Prostate gland (tissue), 2 donors: ENCODE measurements around the gene LPAR1. TPM values are rescaled to one million over a fixed set of nuclear protein-coding genes. Genes with fewer than 3 reads are reported as not detected.

Experiments
- DNase-seq: peaks from one replicate; pipeline ENCODE4 v3.0.0-alpha.2; 2019; ENCODE audit warnings: low spot score
- H3K27ac ChIP-seq, 2 donors: fragments of 200-600 bp; sonication (generic); 2 replicates each; pipeline ENCODE4 v1.5.1; 2017 to 2019
- H3K27me3 ChIP-seq: fragments of 200-600 bp; sonication (generic); replicated peaks from 2 replicates; pipeline ENCODE4 v1.5.1; 2019; ENCODE audit not compliant: insufficient read depth
- H3K36me3 ChIP-seq, 2 donors: fragments of 200-600 bp; sonication (generic); 1 replicate in 1 of 2; 2 replicates in 1 of 2; pipeline versions ENCODE4 v1.5.1 to v1.8.1; 2017 to 2019
- H3K4me1 ChIP-seq: fragments of 200-600 bp; sonication (generic); replicated peaks from 2 replicates; pipeline ENCODE4 v1.5.1; 2019
- H3K4me3 ChIP-seq, 2 donors: fragments of 200-600 bp; sonication (generic); 2 replicates each; pipeline ENCODE4 v1.5.1; 2017 to 2019
- H3K9me3 ChIP-seq: fragments of 200-600 bp; sonication (generic); 2 replicates; pipeline ENCODE4 v1.5.1; 2017
- POLR2A ChIP-seq: fragments of 450-650 bp; IDR thresholded peaks from one replicate; pipeline ENCODE4 v1.6.1; 2016; ENCODE audit warnings: antibody characterized with exemption, mild to moderate bottlenecking
- POLR2AphosphoS5 ChIP-seq: sonication (generic); formaldehyde crosslinking; IDR thresholded peaks from one replicate; pipeline ENCODE4 v1.6.1; 2017; ENCODE audit warnings: antibody characterized with exemption
- WGBS: methylation state at CpG from one replicate; pipeline ENCODE4 v1.1.5; 2018; 5-methylcytosine and 5-hydroxymethylcytosine counted together
- intact Hi-C: fragments of 100-400 bp; cut with DNase I; formaldehyde crosslinking; loops from one replicate; pipeline ENCODE4 v1.14.2; 2022
- total RNA-seq, 2 donors: library from RNA; depleted of rRNA; stranded (reverse); fragments of >200 nt; gene quantifications; one replicate each; pipeline ENCODE4 v1.1.0, GENCODE V29; 2016
- TF ChIP-seq, protein P1 (sequence below), 4 experiments: fragments of 200-600 bp in 2 of 4; fragments of 450-650 bp in 2 of 4; sonication (generic) in 2 of 4; IDR thresholded peaks; 1 replicate in 3 of 4; 2 replicates in 1 of 4; pipeline ENCODE4 v1.5.1; 2016 to 2019; ENCODE audit warnings: antibody characterized with exemption in 4 of 4, mild to moderate bottlenecking in 2 of 4, moderate library complexity in 2 of 4

Gene LPAR1
- total RNA-seq, 2 donors from 2014 or later, result 10.8 to 29.2 TPM

DNA sequence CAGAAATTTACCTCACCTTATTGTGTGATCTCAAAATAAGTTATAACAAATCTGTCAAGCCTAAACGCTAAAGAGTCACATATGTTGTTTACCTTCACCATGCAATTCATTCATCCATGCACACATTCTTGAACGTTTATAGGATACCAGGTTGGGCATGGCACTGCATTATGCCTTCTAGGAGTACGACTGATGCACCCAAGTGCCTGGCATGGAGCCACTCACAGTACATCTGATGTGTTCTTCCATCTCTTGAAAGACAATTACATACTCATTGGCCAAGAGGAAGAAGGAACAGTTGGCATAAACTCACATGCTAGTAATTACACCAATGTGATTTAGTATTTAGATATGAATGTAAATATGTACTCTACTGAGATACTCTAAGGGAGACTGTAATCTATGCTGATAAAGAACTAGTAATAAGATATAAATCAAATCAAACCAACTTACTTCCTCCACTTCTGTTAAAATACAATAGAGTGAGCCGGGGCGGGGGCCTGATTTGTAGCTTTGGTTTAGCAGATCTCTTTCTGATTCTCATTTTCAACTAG, 90.7 kb downstream of the LPAR1 start:
- no peaks in the 10 kb centered on the region for H3K4me1 ChIP-seq
- H3K36me3 ChIP-seq, result no peaks in the 10 kb centered on the region
- H3K9me3 ChIP-seq, result no peaks in the 10 kb centered on the region
- intact Hi-C loops, result no loop called here
- no peak overlapping the region for H3K27ac ChIP-seq
- no peak overlapping the region for H3K4me3 ChIP-seq
- H3K27me3 ChIP-seq, result no peaks in the 10 kb centered on the region
- DNase-seq, result no peak
- TF ChIP-seq POLR2AphosphoS5, result no peak
- no peak for TF ChIP-seq POLR2A
- TF ChIP-seq, protein P1, sequence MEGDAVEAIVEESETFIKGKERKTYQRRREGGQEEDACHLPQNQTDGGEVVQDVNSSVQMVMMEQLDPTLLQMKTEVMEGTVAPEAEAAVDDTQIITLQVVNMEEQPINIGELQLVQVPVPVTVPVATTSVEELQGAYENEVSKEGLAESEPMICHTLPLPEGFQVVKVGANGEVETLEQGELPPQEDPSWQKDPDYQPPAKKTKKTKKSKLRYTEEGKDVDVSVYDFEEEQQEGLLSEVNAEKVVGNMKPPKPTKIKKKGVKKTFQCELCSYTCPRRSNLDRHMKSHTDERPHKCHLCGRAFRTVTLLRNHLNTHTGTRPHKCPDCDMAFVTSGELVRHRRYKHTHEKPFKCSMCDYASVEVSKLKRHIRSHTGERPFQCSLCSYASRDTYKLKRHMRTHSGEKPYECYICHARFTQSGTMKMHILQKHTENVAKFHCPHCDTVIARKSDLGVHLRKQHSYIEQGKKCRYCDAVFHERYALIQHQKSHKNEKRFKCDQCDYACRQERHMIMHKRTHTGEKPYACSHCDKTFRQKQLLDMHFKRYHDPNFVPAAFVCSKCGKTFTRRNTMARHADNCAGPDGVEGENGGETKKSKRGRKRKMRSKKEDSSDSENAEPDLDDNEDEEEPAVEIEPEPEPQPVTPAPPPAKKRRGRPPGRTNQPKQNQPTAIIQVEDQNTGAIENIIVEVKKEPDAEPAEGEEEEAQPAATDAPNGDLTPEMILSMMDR (IDR thresholded peaks at IDR 0.05), result no peak
- WGBS, result 41% methylated on average over 5 of the region's 5 CpGs

DNA sequence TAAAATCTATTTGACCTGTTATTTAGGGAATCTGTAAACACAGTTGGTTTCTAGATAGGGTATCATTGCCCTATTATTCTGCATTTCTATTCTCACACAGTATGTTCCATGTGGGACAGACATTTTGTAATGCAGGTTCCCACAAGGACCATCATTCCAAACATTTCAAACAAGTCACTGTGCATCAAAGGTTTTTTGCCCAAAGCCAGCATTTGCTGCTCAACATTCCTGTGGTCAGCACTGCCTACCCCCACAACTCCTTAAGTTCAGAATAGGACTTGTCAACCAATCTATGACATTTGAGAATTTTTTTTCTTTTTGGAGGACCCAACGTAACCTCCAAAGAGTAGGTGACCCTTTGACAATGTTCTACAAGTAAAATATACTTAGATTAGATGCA, 95.7 kb downstream of the LPAR1 start:
- TF ChIP-seq, protein P1 (IDR thresholded peaks at IDR 0.05), result no peak
- TF ChIP-seq POLR2AphosphoS5 (no peak), POLR2A (no peak)
- WGBS, result 93% methylated on average over 1 of the region's 1 CpG
- no peak overlapping the region for H3K4me3 ChIP-seq
- H3K27me3 ChIP-seq, result no peaks in the 10 kb centered on the region
- no peaks in the 10 kb centered on the region for H3K4me1 ChIP-seq
- intact Hi-C loops, result no loop called here
- no peaks in the 10 kb centered on the region for H3K9me3 ChIP-seq
- no peaks in the 10 kb centered on the region for H3K36me3 ChIP-seq
- no peak overlapping the region for H3K27ac ChIP-seq
- DNase-seq, result no peak

DNA sequence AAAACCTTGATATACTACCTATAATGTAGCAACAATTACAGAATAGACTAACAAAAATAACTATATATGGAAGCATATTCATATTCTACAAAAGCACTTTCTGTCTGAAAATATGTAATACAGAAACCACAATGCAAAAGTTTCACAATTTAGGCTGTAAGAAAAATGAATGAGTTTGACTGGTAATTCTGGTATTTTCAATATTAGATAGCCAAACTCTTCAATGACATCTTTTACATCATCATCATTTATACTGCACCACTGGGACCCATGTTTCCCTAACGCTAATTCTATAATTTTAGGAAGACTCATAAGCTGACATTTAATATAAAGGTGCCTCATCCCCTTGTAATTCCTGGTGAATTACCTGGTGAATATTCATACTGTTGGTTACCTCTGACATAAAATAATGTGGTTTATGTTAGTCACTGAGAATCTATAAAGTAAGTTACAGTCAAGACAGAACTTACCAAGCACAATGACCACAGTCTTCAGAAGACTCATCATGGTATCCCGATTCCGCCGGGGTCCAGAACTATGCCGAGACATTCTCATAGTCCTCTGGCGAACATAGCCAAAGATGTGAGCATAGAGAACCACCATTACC, 97.2 kb downstream of the LPAR1 start:
- no peaks in the 10 kb centered on the region for H3K27me3 ChIP-seq

DNA sequence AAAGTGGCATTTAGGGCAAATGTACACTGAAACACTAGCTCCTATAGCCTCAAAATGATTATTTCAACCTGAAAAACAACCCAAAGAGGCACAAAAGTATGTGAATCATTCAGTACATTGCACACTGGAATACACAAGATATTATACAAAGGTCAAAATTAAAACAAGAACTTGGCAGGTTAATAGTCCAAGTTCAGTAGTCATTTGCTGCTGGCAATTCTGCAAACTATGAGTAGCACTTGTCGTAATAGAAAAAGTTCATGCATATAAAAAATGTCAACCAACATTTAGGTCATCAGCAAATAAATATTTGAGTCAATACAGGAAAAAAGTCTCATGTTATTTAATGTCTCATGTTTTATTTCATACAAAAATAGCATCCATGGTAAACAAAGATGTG, 98.7 kb downstream of the LPAR1 start:
- Histone ChIP-seq H3K4me1 (no peaks in the 10 kb centered on the region), H3K9me3 (no peaks in the 10 kb centered on the region), H3K36me3 (no peaks in the 10 kb centered on the region), H3K27ac (no peak overlapping the region), H3K4me3 (no peak overlapping the region), H3K27me3 (no peaks in the 10 kb centered on the region)
- intact Hi-C loops, result no loop called here
- TF ChIP-seq, protein P1 (IDR thresholded peaks at IDR 0.05), result no peak
- TF ChIP-seq POLR2A (no peak), POLR2AphosphoS5 (no peak)
- WGBS, result 65% methylated on average over 1 of the region's 1 CpG
- DNase-seq, result no peak

More for the DNA sequence above, 97.2 kb downstream of the LPAR1 start:
- no peak for DNase-seq
- H3K4me1 ChIP-seq, result no peaks in the 10 kb centered on the region
- H3K36me3 ChIP-seq, result no peaks in the 10 kb centered on the region
- intact Hi-C loops, result no loop called here
- TF ChIP-seq POLR2AphosphoS5 (no peak), POLR2A (no peak)
- TF ChIP-seq, protein P1 (IDR thresholded peaks at IDR 0.05), result no peak
- H3K9me3 ChIP-seq, result no peaks in the 10 kb centered on the region
- H3K27ac ChIP-seq, result no peak overlapping the region
- H3K4me3 ChIP-seq, result no peak overlapping the region
- WGBS, result 94% methylated on average over 6 of the region's 6 CpGs

GRCh38 chr9:110939047-110939446, 99.2 kb downstream of the LPAR1 start:
- no peaks in the 10 kb centered on the region for H3K27me3 ChIP-seq
- H3K4me3 ChIP-seq, result no peak overlapping the region
- H3K4me1 ChIP-seq, result no peaks in the 10 kb centered on the region
- DNase-seq, result no peak
- intact Hi-C loops, result no loop called here
- H3K9me3 ChIP-seq, result no peaks in the 10 kb centered on the region
- TF ChIP-seq, protein P1 (IDR thresholded peaks at IDR 0.05), result no peak
- TF ChIP-seq POLR2A (no peak), POLR2AphosphoS5 (no peak)
- no peaks in the 10 kb centered on the region for H3K36me3 ChIP-seq
- 85% methylated on average over 5 of the region's 5 CpGs for WGBS
- H3K27ac ChIP-seq, result no peak overlapping the region
